ENCODE measurements around the gene ZRANB1. TPM values are rescaled to one million over a fixed set of nuclear protein-coding genes. Genes with fewer than 3 reads are reported as not detected.

ZRANB1 gene
- polyA plus RNA-seq, 1 of the 3 experiments (the other 2 are of a cell fraction): 6.2 TPM

GRCh38 chr10:125004571-125005311 lies 62.8 kb downstream of the ZRANB1 start:
- ChIA-PET CTCF (interaction anchor here (1.4 to 4.3 kb wide), 2 partner anchors 42 to 43 kb away, joined by 4 to 15 read pairs; no protein-coding TSS in a partner anchor), POLR2A (no interaction called here)
- Histone ChIP-seq H3K4me1 (ENCODE audit: control insufficient read depth in 1 of 2, insufficient read depth in 2 of 2, low read depth in 1 of 2, low read length in 1 of 2) (peaks cover 0 to 95% of the 10 kb centered on the region in 2 experiments; a peak in 2 of 4 replicates), H3K27ac (ENCODE audit: low read depth in 2 of 2, low read length in 1 of 2) (peak overlapping the region in 1 of 2 experiments; percentile 43; a peak in 1 of 4 replicates), H3K9ac (no peak overlapping the region), H3K9me3 (no peaks in the 10 kb centered on the region), H3K36me3 (replicated peaks in 1 of 2; ENCODE audit: control insufficient read depth in 1 of 2, insufficient read depth in 2 of 2, low read length in 1 of 2) (peaks cover 0 to 45% of the 10 kb centered on the region in 2 experiments), H2AFZ (ENCODE audit: low read depth) (no peak overlapping the region), H3K4me2 (no peak overlapping the region), H3K79me2 (ENCODE audit: insufficient read depth) (peaks cover 40% of the 10 kb centered on the region), H3K4me3 (ENCODE audit: low read depth in 2 of 2, low read length in 1 of 2) (no peak overlapping the region), H3K27me3 (ENCODE audit: insufficient read depth) (no peaks in the 10 kb centered on the region), H4K20me1 (ENCODE audit: insufficient read depth) (peaks cover 65% of the 10 kb centered on the region), H3K9me2 (no peaks in the 10 kb centered on the region), H3F3A (replicated peaks; ENCODE audit: insufficient read depth) (no peaks in the 10 kb centered on the region)
- DNase-seq: peak; percentile 22
- WGBS (ENCODE audit: low lambda C conversion rate): 95% methylated on average over 10 of the region's 19 CpGs
- TF ChIP-seq CTCF (IDR thresholded peaks at IDR 0.05) (no peak), USF2 (IDR thresholded peaks at IDR 0.05; ENCODE audit: borderline replicate concordance, low read depth, low read length) (no peak), FOSL2 (IDR thresholded peaks at IDR 0.05; ENCODE audit: borderline replicate concordance, low read depth) (no peak), MAX (IDR thresholded peaks at IDR 0.05; ENCODE audit: low read depth) (no peak), GATA2 (CRISPR knock-in tag; IDR thresholded peaks at IDR 0.05) (no peak), RXRA (IDR thresholded peaks at IDR 0.05; ENCODE audit: borderline replicate concordance, low read depth) (no peak), YY1 (IDR thresholded peaks at IDR 0.05; ENCODE audit: low read depth) (no peak), SMC3 (IDR thresholded peaks at IDR 0.05; ENCODE audit: low read depth, low read length) (no peak), ELF1 (IDR thresholded peaks at IDR 0.05) (no peak), EZH2phosphoT487 (IDR thresholded peaks at IDR 0.05; ENCODE audit: borderline replicate concordance, low read depth) (no peak), TEAD4 (IDR thresholded peaks at IDR 0.05; ENCODE audit: borderline replicate concordance, insufficient read depth) (no peak), GABPA (IDR thresholded peaks at IDR 0.05; ENCODE audit: low read depth) (no peak), TAF1 (IDR thresholded peaks at IDR 0.05; ENCODE audit: borderline replicate concordance, low read depth, low read length) (no peak), RFX5 (IDR thresholded peaks at IDR 0.05; ENCODE audit: low read length) (no peak), CHD2 (IDR thresholded peaks at IDR 0.05; ENCODE audit: low read length, partially characterized antibody) (no peak), USF1 (IDR thresholded peaks at IDR 0.05; ENCODE audit: borderline replicate concordance, low read depth) (no peak), JUND (IDR thresholded peaks at IDR 0.05) (no peak), SIN3A (IDR thresholded peaks at IDR 0.05; ENCODE audit: borderline replicate concordance, low read depth, low read length) (no peak)

Measured in SK-N-SH (cell line).